ENCODE measurements around the gene BAZ1B.
"Not testable (repeated sequence)": the region's sequence is repeated elsewhere in the genome, so short reads cannot be mapped to it uniquely, and the experiment has no call there.

Gene BAZ1B

DNA sequence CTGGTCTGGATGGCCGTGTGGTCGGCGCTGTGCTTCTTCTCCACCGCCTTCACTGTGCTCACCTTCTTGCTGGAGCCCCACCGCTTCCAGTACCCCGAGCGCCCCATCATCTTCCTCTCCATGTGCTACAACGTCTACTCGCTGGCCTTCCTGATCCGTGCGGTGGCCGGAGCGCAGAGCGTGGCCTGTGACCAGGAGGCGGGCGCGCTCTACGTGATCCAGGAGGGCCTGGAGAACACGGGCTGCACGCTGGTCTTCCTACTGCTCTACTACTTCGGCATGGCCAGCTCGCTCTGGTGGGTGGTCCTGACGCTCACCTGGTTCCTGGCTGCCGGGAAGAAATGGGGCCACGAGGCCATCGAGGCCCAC lies 87.4 kb downstream of the BAZ1B start:
- TF ChIP-seq, protein P1, sequence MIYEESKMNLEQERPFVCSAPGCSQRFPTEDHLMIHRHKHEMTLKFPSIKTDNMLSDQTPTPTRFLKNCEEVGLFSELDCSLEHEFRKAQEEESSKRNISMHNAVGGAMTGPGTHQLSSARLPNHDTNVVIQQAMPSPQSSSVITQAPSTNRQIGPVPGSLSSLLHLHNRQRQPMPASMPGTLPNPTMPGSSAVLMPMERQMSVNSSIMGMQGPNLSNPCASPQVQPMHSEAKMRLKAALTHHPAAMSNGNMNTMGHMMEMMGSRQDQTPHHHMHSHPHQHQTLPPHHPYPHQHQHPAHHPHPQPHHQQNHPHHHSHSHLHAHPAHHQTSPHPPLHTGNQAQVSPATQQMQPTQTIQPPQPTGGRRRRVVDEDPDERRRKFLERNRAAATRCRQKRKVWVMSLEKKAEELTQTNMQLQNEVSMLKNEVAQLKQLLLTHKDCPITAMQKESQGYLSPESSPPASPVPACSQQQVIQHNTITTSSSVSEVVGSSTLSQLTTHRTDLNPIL (CRISPR knock-in tag; IDR thresholded peaks at IDR 0.05; ENCODE audit: low read depth), result no peak
- ATAC-seq, result no peak

DNA sequence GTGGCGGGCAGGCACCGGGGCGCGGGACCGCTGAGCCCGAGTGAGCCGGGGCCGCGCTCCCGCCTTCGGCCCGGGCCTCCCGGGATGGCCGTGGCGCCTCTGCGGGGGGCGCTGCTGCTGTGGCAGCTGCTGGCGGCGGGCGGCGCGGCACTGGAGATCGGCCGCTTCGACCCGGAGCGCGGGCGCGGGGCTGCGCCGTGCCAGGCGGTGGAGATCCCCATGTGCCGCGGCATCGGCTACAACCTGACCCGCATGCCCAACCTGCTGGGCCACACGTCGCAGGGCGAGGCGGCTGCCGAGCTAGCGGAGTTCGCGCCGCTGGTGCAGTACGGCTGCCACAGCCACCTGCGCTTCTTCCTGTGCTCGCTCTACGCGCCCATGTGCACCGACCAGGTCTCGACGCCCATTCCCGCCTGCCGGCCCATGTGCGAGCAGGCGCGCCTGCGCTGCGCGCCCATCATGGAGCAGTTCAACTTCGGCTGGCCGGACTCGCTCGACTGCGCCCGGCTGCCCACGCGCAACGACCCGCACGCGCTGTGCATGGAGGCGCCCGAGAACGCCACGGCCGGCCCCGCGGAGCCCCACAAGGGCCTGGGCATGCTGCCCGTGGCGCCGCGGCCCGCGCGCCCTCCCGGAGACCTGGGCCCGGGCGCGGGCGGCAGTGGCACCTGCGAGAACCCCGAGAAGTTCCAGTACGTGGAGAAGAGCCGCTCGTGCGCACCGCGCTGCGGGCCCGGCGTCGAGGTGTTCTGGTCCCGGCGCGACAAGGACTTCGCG lies 88.0 kb downstream of the BAZ1B start:
- no peak for TF ChIP-seq ZC3H10 (CRISPR knock-in tag; IDR thresholded peaks at IDR 0.05)
- ATAC-seq, result no peak

DNA sequence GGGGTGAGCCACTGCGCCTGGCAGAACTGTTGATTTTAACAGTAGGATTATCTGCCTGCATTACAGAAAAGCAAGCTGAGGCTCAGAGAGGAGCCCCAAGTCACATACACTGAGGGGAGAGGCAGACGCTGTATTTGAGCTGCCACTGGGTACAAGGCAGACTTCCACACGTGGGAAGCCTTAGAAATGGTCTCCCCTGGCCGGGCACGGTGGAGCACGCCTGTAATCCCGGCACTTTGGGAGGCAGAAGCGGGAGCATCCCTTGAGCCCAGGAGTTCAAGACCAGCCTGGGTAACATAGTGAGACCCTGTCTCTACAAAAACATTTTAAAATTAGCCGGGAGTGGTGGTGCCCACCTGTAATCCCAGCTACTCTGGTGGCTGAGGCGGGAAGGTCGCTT lies 89.4 kb downstream of the BAZ1B start:
- no peak for TF ChIP-seq CSDC2 (CRISPR knock-in tag; IDR thresholded peaks at IDR 0.05)
- TF ChIP-seq, protein P1 (CRISPR knock-in tag; IDR thresholded peaks at IDR 0.05; ENCODE audit: low read depth), result no peak
- no peak for TF ChIP-seq ZNF565 (CRISPR knock-in tag; conservative IDR thresholded peaks at IDR 0.05; ENCODE audit: low read depth)
- TF ChIP-seq GLIS3 (CRISPR knock-in tag; IDR thresholded peaks at IDR 0.05), result no peak
- TF ChIP-seq ZFP3 (CRISPR knock-in tag; IDR thresholded peaks at IDR 0.05), result no peak
- no peak for TF ChIP-seq OSR1 (CRISPR knock-in tag; IDR thresholded peaks at IDR 0.05)
- no peak for ATAC-seq

DNA sequence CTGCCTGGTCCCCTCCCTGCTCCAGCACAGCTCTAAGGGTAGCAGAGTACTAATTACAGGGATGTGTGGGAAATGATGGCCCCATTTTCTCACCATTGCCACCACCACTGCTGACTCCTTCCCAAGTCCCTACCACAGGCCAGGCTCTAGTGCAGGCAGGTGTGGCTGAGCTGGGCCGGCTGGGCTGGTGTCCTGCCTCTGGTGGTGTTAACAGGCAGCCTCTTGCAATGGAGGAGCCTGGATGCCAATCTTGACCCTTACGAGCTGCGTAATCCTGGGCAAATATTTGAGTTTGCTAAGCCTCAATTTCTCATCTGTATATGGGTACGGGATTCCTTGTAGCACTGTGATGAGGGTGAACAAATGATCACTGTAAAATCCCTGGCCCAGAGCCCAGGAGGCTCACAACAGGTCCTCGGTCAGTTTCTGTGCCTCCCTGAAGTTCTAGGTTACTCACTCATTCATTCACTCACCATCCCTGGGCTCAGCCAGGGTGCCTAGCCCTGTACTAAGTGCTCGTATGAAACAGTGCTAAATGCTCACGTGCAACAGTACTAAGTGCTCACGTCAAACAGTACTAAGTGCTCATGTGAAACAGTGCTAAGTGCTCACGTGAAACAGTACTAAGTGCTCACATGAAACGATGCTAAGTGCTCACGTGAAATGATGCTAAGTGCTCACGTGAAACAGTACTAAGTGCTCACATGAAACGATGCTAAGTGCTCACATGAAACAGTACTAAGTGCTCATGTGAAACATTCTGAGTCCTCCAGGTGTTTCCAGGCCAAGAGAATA lies 90.9 kb downstream of the BAZ1B start:
- ATAC-seq, result no peak

DNA sequence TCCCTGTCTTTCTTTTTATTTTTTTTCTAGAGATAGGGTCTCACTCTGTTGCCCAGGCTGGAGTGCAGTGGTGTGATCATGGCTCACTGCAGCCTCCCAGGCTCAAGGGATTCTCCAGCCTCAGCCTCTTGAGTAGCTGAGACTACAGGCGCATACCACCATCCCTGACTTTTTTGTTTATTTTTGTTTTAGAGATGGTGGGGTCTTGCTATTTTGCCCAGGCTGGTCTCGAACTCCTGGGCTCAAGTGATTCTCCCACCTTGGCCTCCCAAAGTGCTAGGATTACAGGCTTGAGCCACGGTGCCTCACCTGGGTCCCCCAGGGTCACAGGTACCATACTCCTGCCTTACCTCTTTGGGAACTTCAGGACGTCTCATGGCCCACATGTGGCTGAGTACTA lies 91.6 kb downstream of the BAZ1B start:
- not testable (repeated sequence) for ATAC-seq

More for the DNA sequence above, 90.9 kb downstream of the BAZ1B start:
- no peak for TF ChIP-seq ZFP30 (CRISPR knock-in tag; IDR thresholded peaks at IDR 0.05)
- TF ChIP-seq RARB (CRISPR knock-in tag; IDR thresholded peaks at IDR 0.05), result no peak
- no peak for TF ChIP-seq PPARA (CRISPR knock-in tag; IDR thresholded peaks at IDR 0.05; ENCODE audit: borderline replicate concordance)
- TF ChIP-seq OSR1 (CRISPR knock-in tag; IDR thresholded peaks at IDR 0.05), result no peak
- TF ChIP-seq, protein P2, sequence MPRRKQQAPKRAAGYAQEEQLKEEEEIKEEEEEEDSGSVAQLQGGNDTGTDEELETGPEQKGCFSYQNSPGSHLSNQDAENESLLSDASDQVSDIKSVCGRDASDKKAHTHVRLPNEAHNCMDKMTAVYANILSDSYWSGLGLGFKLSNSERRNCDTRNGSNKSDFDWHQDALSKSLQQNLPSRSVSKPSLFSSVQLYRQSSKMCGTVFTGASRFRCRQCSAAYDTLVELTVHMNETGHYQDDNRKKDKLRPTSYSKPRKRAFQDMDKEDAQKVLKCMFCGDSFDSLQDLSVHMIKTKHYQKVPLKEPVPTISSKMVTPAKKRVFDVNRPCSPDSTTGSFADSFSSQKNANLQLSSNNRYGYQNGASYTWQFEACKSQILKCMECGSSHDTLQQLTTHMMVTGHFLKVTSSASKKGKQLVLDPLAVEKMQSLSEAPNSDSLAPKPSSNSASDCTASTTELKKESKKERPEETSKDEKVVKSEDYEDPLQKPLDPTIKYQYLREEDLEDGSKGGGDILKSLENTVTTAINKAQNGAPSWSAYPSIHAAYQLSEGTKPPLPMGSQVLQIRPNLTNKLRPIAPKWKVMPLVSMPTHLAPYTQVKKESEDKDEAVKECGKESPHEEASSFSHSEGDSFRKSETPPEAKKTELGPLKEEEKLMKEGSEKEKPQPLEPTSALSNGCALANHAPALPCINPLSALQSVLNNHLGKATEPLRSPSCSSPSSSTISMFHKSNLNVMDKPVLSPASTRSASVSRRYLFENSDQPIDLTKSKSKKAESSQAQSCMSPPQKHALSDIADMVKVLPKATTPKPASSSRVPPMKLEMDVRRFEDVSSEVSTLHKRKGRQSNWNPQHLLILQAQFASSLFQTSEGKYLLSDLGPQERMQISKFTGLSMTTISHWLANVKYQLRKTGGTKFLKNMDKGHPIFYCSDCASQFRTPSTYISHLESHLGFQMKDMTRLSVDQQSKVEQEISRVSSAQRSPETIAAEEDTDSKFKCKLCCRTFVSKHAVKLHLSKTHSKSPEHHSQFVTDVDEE (CRISPR knock-in tag; IDR thresholded peaks at IDR 0.05), result no peak
- TF ChIP-seq ZNF565 (CRISPR knock-in tag; conservative IDR thresholded peaks at IDR 0.05; ENCODE audit: low read depth), result no peak
- no peak for TF ChIP-seq TOX (CRISPR knock-in tag; IDR thresholded peaks at IDR 0.05; ENCODE audit: borderline replicate concordance)
- TF ChIP-seq, protein P3, sequence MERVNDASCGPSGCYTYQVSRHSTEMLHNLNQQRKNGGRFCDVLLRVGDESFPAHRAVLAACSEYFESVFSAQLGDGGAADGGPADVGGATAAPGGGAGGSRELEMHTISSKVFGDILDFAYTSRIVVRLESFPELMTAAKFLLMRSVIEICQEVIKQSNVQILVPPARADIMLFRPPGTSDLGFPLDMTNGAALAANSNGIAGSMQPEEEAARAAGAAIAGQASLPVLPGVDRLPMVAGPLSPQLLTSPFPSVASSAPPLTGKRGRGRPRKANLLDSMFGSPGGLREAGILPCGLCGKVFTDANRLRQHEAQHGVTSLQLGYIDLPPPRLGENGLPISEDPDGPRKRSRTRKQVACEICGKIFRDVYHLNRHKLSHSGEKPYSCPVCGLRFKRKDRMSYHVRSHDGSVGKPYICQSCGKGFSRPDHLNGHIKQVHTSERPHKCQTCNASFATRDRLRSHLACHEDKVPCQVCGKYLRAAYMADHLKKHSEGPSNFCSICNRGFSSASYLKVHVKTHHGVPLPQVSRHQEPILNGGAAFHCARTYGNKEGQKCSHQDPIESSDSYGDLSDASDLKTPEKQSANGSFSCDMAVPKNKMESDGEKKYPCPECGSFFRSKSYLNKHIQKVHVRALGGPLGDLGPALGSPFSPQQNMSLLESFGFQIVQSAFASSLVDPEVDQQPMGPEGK (CRISPR knock-in tag; IDR thresholded peaks at IDR 0.05; ENCODE audit: borderline replicate concordance), result no peak
- TF ChIP-seq, protein P4, sequence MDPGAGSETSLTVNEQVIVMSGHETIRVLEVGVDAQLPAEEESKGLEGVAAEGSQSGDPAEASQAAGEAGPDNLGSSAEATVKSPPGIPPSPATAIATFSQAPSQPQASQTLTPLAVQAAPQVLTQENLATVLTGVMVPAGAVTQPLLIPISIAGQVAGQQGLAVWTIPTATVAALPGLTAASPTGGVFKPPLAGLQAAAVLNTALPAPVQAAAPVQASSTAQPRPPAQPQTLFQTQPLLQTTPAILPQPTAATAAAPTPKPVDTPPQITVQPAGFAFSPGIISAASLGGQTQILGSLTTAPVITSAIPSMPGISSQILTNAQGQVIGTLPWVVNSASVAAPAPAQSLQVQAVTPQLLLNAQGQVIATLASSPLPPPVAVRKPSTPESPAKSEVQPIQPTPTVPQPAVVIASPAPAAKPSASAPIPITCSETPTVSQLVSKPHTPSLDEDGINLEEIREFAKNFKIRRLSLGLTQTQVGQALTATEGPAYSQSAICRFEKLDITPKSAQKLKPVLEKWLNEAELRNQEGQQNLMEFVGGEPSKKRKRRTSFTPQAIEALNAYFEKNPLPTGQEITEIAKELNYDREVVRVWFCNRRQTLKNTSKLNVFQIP (CRISPR knock-in tag; IDR thresholded peaks at IDR 0.05; ENCODE audit: borderline replicate concordance, low read depth), result no peak
- TF ChIP-seq GLIS3 (CRISPR knock-in tag; IDR thresholded peaks at IDR 0.05), result no peak
- no peak for TF ChIP-seq ZFP3 (CRISPR knock-in tag; IDR thresholded peaks at IDR 0.05)
- TF ChIP-seq ZNF8 (CRISPR knock-in tag; IDR thresholded peaks at IDR 0.05), result no peak
- no peak for TF ChIP-seq BACH2 (CRISPR knock-in tag; IDR thresholded peaks at IDR 0.05; ENCODE audit: borderline replicate concordance)
- no peak for TF ChIP-seq ARNTL (CRISPR knock-in tag; IDR thresholded peaks at IDR 0.05; ENCODE audit: borderline replicate concordance, low read depth)

Measured in SK-N-SH treated with all-trans-retinoic acid at 6 μM for 48 hours (cell line).